HG02571 (cell line): Measurements from ENCODE around the gene RASSF10.

Experiments used
- ATAC-seq: cut with Tn5 transposase; IDR thresholded peaks from one replicate; pipeline ENCODE4 v1.9.1; 2021; ENCODE audit warnings: mild to moderate bottlenecking, moderate library complexity; ENCODE audit not compliant: unreplicated experiment

RASSF10 gene

DNA sequence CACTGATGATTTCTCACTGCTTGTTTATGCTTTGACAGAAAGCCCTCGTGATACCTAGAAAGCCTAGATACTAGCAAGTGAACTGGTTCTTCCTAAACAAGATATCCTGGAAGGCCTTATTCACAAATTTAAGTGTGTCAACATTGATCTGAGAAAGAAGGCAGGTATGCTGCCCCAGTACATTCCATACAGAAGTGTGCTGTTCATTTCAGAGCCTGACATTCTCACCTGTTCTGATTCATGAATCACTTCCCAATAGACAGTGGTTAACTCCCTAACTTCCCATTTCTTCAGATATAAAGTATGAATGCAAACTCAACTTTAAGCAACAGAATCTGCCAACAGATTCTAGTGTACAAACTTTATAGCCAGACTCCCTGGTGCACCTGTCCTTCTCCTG, 15.5 kb upstream of the RASSF10 start:
- ATAC-seq = no peak

DNA sequence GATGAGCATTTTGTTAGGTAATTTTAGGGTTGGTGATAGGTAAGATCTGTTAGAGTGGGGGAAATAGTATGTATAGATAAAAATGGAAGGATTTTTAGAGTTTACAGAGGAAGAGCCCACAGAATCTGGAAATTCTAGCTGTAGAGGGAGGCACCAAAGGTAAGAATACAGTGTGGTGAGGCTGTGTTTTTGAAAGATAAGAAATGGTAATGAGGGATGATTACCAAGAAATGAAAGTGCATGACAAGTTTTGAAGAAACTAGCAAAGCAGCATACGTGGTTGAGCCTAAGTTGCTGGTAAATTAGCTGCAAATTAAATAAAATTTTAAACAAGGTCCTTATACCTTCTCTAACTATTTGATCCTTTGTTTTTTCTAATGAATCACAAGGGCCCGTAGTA, 14.6 kb upstream of the RASSF10 start:
- ATAC-seq = no peak

DNA sequence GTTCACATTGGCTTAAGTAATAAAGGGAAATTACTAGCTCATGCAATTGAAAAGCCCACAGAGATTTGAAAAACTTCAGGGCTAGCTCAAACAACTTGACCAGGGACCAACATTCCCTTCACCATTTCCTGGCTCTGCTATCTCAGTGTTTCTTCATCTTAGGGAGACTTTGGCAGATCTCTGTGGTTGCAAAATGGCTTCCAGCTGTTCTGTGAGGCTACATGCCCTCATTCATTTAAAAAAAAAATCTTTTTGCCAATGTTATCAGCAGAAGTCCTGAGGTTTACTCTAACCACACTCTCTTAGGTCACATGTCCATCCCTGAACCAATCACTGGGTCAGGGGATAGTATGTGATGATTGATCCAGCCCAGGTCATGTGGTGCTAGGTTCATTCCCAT, 13.9 kb upstream of the RASSF10 start:
- ATAC-seq = no peak

DNA sequence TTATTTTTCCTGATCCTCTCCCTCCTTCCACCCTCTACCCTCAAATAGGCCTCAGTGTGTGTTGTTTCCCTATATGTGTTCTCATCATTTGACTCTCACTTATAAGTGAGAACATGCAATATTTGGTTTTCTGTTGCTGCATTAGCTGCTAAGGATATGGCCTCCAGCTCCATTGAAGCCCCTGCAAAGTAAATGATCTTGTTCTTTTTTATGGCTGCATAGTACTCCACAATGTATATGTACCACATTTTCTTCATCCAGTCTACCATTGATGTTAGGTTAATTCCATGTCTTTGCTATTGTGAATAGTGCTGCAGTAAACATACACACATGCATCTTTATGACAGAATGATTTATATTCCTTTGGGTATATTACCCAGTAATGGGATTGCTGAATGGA, 13.3 kb upstream of the RASSF10 start:
- no peak for ATAC-seq

DNA sequence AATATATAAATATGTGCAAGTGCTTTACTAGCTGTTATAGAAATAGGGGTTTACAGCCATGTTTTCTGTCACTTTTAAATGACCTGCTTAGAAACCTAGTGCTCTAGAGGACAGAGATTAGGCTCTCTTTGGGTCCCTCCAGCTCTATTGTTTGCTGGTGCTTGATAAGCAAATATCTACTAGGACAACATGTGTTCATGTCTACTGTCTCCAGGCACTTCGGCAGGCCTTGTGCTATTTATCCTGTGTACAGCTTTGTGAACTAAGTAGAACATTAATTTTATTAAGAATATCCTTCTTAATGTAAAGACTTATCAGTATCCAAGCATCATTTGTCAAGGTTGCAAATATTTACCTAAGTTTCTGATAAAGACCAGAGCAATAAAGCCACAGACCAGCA, 11.9 kb upstream of the RASSF10 start:
- ATAC-seq = no peak

DNA sequence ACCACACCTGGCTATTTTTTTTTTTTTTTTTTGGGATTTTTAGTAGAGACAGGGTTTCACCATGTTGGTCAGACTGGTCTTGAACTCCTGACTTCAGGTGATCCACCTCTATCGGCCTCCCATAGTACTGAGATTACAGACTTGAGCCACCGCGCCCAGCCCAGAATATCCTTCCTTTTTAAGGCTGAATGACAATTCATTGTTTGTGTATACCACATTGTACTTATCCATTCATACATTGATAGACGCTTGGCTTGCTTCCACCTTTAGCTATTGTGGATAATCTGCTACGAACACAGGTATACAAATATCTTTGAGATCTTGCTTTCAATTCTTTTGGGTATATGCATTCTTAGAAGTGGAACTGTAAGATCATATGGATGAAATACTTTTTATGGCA, 10.8 kb upstream of the RASSF10 start:
- no peak for ATAC-seq

DNA sequence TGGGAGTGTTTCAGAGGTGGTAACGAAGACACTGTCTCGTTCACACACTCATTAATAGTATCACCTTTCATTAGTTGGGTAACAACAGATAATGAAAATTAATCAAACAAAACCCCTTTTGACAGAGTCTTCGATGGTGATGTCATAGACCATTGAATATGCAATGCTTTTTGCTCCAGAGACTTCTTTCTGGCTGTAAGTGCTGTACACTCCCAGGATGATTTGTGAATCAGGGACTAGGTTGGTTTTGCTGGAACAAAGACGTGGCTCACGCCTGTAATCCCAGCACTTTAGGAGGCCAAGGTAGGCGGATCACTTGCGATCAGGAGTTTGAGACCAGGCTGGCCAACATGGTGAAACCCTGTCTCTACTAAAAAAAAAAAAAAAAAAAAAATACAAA, 9.5 kb upstream of the RASSF10 start:
- ATAC-seq = no peak

DNA sequence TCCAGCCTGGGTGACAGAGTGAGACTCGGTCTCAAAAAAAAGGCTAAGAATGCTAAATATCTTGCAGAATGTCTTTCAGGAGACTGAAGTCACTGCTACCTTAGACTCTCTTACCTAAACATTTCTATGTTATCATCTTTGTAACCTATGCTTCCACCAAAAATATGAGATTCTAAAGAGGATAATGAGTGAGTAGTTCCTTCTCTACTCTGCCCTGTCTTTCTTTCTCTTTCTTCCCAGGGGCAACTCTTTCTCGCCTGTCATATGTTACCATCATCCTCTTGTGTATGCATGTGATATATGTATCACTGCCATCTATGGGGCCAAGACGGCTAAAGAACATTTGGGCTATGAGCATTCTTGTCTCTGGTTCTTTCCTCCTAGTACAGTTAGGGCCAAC, 9.0 kb upstream of the RASSF10 start:
- no peak for ATAC-seq

DNA sequence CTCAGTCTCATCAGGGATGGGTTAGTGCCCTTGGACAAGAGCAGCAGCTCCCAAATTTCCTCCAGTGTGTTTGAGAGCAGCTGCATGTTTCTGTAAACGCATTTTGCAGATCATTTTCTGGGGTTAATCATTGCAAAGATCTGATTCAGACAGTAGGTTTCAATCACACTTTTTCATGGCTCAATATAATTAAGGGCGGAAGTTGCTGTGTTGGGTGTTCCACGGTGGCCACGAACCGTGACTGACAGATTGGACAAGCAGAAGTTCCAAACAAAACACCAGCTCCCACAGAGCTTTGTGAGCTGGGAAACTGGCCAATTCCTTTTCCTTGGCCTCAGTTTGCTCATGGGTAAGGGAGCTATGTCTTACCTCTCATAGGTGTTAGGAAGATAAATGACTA, 8.4 kb upstream of the RASSF10 start:
- no peak for ATAC-seq

DNA sequence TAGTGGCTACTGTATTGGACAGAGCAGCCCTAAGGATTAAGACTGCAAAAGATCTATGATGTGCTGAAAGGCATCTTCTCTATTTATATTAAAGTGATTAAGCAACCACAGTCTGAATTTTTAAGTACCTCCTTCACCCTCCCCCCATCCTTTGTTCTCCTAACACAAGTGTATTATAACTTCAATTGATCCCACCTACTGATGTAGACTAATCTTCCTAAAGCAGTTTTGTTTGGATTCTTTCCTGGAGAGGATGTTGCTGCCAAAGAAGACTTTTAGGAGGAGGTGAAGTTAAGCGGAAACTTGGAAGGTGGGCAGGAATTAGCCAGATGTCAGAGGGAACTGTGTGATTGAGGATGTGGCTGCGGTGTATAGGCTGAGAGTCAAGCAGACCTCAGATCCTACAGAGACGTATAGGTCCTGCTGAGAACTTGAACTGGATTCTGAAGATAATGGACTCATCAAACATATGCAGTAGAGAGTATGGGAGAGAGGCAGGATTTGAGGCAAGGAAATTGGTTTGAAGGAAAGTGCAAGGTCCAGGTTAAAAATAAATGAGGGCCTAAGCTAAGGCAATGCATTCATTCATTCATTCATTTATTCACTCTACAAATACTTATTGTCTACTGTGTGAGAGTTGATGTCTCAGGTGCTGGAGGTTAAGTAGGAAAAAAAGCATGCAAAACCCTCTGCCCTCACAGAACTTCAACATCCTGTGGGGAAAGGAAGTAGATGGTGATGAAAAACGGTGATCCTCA, 5.2 kb upstream of the RASSF10 start:
- ATAC-seq = no peak

DNA sequence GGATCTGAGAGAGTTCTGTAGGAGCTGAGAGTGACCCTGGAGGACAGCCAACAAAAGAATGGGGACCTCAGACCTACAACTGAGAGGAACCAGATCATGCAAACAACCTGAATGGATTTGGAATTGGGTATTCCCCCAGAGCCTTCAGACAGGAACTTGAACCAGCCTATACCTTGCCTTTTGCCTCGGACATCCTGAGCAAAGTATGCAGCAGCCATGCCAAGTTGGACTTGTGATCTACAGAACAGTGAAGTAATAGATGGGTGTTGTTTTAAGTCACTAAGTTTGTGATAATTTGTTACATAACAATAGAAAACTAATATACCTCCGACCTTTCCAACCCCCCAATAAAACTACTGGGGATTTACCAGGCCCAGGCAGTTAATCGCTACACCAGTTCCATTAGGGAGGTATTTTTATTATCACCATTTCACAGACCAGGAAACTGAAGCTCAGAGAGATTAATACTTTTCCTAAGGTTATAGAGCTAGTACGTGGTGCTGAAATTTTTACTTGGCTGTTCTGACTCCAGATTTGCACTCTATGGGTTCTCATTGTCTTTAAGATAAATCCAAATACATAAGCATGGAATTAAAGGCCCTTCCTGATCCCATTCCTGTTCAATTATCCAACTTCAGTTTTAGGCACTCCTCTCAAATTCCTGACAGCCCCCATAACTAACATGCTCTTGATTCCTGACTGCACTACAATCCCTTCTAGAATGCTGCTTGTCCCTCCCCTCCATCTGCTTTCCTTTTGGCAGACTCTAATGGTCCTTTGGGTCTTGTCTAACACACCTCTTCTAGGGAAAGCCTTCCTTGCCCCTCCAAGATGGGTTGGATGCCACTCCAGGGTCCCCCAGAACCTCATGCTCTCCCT, 1.7 kb upstream of the RASSF10 start:
- ATAC-seq = no peak

DNA sequence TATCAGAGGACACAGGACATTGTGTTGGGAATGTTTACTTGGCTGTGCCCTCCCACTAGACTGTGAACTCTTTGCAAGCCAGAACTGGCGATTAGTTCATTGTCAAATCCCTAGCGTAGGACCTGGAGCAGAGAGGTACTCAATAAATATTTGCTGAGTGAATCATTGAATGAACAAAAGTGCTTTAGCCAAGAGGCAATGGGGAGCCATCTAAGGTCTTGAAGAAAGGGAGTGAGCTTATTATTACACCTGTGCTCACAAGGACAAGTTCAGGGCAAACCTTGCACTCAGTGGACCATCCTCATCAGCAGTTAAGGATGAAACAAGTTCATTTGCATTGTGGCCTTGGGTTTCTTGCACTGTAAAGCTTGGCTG, 1.1 kb upstream of the RASSF10 start:
- no peak for ATAC-seq

DNA sequence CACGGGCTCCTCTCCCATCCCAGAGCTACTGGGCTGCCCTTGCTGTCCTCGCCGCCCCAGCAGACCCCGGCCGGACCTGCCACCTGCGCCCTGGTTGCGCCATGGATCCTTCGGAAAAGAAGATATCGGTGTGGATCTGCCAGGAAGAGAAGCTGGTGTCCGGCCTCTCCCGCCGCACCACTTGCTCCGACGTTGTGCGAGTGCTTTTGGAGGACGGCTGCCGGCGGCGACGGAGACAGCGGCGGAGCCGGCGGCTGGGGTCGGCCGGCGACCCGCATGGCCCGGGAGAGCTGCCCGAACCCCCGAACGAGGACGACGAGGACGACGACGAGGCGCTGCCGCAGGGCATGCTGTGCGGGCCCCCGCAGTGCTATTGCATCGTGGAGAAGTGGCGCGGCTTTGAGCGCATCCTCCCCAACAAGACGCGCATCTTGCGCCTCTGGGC, 382 bp downstream of the RASSF10 start:
- ATAC-seq = no peak

DNA sequence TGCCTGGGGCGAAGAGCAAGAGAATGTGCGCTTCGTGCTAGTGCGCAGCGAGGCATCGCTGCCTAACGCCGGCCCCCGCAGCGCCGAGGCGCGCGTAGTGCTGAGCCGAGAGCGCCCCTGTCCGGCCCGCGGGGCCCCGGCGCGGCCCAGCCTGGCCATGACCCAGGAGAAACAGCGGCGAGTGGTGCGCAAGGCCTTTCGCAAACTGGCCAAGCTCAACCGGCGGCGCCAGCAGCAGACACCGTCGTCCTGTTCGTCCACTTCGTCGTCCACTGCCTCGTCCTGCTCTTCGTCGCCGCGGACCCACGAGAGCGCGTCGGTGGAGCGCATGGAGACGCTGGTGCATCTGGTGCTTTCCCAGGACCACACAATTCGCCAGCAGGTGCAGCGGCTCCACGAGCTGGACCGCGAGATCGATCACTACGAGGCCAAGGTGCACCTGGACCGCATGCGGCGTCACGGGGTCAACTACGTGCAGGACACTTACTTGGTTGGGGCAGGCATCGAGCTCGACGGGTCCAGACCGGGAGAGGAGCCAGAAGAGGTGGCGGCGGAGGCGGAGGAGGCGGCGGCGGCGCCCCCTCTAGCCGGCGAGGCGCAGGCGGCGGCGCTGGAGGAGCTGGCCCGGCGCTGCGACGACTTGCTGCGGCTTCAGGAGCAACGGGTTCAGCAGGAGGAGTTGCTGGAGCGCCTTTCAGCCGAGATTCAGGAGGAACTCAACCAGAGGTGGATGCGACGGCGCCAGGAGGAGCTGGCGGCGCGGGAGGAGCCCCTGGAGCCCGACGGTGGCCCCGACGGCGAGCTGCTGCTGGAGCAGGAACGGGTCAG, 1.0 kb downstream of the RASSF10 start:
- no peak for ATAC-seq

DNA sequence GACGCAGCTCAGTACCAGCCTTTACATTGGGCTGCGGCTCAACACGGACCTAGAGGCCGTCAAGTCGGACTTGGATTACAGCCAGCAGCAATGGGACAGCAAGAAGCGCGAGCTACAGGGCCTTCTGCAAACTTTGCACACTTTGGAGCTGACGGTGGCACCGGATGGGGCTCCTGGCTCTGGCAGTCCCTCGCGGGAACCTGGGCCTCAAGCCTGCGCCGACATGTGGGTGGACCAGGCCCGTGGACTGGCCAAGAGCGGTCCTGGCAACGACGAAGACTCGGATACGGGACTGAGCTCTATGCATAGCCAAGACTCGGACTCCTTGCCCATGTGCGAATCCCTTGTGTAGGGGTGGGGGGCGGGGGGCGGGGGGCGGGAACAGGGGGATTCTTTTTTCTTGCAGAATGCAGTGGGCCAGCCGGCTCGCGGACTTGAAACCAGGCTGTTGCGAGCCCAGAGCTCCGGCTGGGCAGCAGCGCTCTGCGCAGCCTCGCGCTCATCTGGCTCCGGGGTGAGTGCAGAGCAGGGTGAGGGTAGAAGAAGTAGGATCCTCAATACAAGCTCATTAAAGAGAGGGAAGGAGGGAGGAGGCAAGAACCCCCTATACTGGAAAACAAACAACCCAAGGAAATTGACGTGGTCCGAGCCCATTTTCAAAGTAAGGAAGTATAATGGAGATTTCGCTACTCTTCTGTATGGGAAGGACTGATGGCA, 1.8 kb downstream of the RASSF10 start:
- ATAC-seq = no peak

DNA sequence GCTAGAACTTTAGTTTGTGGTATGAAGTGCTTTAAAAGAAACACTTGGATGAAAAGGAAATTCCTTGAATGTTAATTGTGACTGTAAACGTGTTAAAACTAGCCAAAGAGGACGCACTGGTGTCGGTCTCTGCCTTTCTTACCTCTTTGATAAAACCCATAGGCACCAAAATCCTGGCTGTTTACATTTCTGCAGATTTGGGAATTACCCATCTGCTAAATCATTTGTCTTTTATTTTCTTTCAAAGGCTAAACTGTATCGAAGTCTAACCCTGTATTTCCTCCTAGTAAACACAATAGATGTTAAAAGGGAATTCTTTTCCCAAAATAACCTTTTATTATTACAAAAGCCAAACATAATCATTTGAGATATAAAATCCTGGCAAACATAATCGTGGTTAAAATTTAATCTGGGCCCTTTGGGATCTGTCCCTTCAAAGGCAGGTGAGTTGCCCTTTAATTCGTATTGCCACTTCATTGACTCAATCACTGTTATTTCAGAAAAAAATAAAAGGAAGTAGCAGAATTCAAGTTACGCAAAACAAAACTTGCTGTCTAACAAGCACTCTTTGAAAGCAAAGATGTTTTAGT, 2.4 kb downstream of the RASSF10 start:
- no peak for ATAC-seq

DNA sequence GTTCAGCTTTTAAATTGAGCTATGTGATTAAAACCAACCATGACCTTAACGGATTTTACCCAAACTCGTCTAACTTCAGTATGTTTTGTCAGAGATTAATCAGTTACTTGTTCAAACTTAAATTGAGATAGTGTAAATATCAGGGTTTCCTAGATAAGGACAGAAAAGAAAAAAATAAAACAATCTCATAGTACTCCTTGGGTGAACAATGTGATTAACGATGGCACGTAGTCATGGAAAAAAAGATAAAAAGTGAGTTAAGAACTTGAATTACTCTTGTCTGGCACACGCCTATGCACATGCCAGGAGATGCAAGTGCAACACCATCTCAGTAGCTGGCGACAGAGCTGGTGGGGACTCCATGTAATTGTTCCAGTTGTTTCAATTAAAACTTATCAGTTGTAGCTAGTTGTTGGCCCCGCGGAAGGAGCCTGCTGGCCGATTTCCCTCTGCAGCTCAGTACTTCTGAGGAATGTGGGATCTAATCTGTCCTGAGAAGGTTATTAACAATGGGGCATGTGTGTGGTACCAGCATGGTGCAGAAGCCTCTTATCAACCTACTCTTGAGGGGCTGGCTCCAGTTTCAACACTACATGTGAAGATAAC, 3.0 kb downstream of the RASSF10 start:
- ATAC-seq = no peak

DNA sequence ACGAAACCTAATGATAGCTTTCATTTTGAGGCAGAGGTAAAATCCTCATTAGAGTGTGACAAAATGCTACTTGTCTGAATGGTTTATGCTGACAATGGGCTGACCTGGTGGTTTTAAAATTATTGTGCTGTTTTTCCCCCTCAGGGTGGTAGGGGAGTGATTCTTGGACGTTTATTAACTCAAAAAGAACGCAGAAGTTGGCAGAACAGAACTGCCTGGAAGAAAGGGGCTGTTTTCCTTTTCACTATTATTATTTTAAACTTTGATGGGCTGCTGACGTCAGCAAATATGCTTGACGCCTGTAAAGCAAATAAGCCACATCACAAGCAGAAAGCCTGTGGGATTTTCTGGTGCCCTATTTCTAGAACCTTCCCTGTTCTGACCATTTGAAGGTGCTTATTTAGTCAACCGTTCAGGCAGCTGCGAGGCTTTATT, 4.0 kb downstream of the RASSF10 start:
- ATAC-seq = no peak

DNA sequence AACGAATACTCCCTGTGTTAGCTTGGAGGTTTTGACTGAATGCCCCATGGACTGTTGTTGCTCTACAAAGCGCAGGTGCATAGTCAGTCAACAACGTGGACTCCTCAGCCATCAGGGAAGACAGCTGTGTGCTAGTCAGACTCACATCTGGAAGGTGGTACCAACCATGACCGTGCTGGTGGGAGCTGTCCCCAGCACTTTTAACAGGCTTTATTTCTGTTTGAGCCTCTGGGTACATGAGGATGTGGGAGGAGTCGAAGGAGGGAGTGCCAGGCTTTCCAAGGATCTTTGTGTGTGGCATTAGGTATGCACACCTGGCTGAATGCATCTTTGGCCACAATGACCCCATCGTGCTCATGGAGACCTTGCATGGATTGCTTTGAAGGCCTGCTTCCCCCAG, 6.6 kb downstream of the RASSF10 start:
- ATAC-seq = no peak

DNA sequence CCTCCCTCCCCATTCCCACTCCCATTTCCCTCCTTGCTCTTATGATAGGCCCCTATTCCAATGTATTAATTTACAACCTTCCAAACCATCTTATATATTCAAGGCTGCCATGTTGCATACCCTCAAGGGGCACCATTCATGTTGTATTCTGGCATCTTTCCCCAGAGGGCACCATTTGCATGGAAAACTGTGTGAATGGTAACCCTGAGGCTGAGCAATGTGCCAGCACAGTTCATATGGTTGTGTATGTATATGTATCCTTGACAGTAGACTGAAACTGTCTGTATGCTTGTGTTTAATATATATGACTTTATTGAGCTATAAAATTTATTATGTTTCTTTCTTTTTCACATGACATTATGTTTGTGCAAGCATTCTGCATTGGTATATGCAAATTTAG, 7.3 kb downstream of the RASSF10 start:
- no peak for ATAC-seq
